Endothelial cell (in vitro differentiated cells): Measurements from ENCODE around the gene C14orf132. TPM values are rescaled to one million over a fixed set of nuclear protein-coding genes. Genes with fewer than 3 reads are reported as not detected.

Experiments
- DNase-seq: peaks from one replicate; pipeline ENCODE4 v3.0.0; 2021; ENCODE audit warnings: low spot score
- H3K27ac Mint-ChIP-seq: one replicate; pipeline ENCODE4 v1.8.0; 2021; ENCODE audit warnings: mixed read lengths, inconsistent platforms; ENCODE audit not compliant: unreplicated experiment
- H3K27me3 Mint-ChIP-seq: one replicate; pipeline ENCODE4 v1.8.0; 2021; ENCODE audit warnings: mild to moderate bottlenecking, moderate library complexity, mixed read lengths, inconsistent platforms; ENCODE audit not compliant: unreplicated experiment
- H3K36me3 Mint-ChIP-seq: one replicate; pipeline ENCODE4 v1.8.0; 2021; ENCODE audit warnings: mild to moderate bottlenecking, low read depth, mixed read lengths, inconsistent platforms; ENCODE audit not compliant: unreplicated experiment
- H3K4me1 Mint-ChIP-seq: one replicate; pipeline ENCODE4 v1.8.0; 2021; ENCODE audit warnings: mild to moderate bottlenecking, mixed read lengths, inconsistent platforms; ENCODE audit not compliant: unreplicated experiment
- H3K4me3 Mint-ChIP-seq: one replicate; pipeline ENCODE4 v1.8.0; 2021; ENCODE audit warnings: mild to moderate bottlenecking, mixed read lengths, inconsistent platforms; ENCODE audit not compliant: unreplicated experiment
- H3K9me3 Mint-ChIP-seq: one replicate; pipeline ENCODE4 v1.8.0; 2021; ENCODE audit warnings: mixed read lengths, inconsistent platforms; ENCODE audit not compliant: unreplicated experiment
- total RNA-seq: library from RNA; stranded (reverse); fragmentation: NEBNext Ultra II Directional; extraction: Animal tissue kit (Norgen Biotek cat#: 25700); gene quantifications from one replicate; pipeline ENCODE4 v1.2.1, GENCODE V29; 2021; ENCODE audit not compliant: unreplicated experiment
- TF ChIP-seq, protein P1 (sequence below): fragments of 200-600 bp; sonication (generic); IDR thresholded peaks from one replicate; pipeline ENCODE4 v1.5.0; 2021; ENCODE audit warnings: antibody characterized with exemption; ENCODE audit not compliant: unreplicated experiment

C14orf132 gene
- total RNA-seq, 1 donor from 2014 or later = 4.4 TPM

DNA sequence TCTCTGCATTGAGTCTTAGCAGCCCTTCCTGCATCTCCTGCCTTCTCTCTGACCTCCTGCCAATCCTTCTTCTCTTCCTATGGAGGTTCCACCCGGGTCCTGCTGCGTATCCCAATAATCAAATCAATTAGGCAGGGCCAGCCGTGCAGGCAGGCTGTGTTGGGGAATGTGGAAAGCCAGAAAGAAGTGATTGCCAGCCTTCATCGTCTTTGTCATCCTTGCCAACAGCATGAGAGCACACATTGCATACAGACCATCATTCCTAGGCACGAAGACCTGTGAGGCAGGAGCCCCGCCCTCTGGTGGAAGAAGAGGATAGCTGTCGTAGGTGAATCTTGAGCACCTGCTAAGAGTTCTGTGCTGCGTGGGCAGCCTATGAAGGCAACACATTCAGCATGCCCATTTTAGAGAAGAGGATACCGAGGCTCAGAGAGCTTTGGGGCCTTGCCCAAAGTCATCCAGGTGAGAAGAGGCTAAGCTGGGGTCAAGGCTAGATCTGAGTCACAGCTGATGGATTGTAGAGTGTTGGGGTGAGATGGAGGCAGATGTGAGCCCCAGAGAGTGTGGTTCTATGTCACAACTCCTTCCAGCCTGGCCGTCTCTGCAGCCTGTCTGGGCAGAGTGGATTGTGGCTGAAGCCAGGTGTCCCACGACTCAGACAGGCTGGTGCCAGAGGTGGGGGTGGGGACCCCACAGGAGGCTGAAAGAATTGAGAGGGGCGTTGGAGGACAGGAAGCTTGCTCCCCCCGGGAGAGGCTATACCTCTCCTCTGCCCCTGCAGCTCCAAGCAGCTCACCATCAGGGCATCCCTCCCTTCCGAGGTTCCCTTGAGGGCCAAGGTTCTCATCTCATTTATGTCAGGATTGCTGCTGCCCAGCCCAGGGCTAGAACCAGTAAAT lies 12.7 kb downstream of the C14orf132 start:
- TF ChIP-seq, protein P1, sequence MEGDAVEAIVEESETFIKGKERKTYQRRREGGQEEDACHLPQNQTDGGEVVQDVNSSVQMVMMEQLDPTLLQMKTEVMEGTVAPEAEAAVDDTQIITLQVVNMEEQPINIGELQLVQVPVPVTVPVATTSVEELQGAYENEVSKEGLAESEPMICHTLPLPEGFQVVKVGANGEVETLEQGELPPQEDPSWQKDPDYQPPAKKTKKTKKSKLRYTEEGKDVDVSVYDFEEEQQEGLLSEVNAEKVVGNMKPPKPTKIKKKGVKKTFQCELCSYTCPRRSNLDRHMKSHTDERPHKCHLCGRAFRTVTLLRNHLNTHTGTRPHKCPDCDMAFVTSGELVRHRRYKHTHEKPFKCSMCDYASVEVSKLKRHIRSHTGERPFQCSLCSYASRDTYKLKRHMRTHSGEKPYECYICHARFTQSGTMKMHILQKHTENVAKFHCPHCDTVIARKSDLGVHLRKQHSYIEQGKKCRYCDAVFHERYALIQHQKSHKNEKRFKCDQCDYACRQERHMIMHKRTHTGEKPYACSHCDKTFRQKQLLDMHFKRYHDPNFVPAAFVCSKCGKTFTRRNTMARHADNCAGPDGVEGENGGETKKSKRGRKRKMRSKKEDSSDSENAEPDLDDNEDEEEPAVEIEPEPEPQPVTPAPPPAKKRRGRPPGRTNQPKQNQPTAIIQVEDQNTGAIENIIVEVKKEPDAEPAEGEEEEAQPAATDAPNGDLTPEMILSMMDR = peak; percentile 15

DNA sequence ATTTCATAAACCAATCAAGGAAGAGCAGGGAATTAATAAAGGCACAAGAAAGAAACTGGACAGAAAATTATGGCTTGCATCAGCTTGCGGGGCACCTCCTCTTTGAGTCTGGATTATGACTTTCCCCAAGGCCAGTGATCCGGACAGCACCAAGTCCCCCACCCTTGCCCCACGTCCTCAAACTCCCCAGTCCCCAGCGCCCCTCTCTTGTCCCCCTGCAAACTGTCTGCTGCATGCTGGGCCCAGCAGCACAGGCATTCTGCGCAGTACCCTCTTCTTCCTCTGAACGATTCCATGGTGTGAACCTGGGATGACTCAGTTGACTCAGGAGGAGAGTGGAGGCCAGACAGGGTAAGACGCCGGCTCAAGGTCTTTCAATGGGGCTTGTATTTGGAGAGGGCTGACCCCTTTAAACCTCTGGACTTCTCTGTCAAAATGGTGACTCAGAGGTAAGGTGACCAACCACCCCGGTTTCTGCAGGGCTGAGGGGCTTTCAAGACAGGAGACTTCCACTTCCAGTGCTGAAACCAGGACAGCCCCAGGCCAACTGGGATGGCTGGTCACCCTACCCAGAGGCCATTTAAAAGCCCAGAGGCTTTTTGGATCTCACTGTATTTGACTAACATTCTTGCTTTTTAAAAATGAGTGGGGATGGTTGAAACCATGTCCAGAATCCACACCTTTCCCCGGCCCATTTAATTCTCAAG lies 13.5 kb downstream of the C14orf132 start:
- H3K9me3 Mint-ChIP-seq = no peaks in the 10 kb centered on the region
- H3K27me3 Mint-ChIP-seq = peaks cover 10% of the 10 kb centered on the region
- DNase-seq = no peak
- H3K4me3 Mint-ChIP-seq = no peak overlapping the region
- TF ChIP-seq, protein P1 = no peak
- H3K36me3 Mint-ChIP-seq = peaks cover 4% of the 10 kb centered on the region
- no peaks in the 10 kb centered on the region for H3K4me1 Mint-ChIP-seq
- H3K27ac Mint-ChIP-seq = no peak overlapping the region

More for the DNA sequence above, 12.7 kb downstream of the C14orf132 start:
- DNase-seq = no peak
- no peak overlapping the region for H3K27ac Mint-ChIP-seq
- H3K4me3 Mint-ChIP-seq = no peak overlapping the region
- peaks cover 10% of the 10 kb centered on the region for H3K27me3 Mint-ChIP-seq
- peaks cover 4% of the 10 kb centered on the region for H3K36me3 Mint-ChIP-seq
- H3K4me1 Mint-ChIP-seq = no peaks in the 10 kb centered on the region
- no peaks in the 10 kb centered on the region for H3K9me3 Mint-ChIP-seq

DNA sequence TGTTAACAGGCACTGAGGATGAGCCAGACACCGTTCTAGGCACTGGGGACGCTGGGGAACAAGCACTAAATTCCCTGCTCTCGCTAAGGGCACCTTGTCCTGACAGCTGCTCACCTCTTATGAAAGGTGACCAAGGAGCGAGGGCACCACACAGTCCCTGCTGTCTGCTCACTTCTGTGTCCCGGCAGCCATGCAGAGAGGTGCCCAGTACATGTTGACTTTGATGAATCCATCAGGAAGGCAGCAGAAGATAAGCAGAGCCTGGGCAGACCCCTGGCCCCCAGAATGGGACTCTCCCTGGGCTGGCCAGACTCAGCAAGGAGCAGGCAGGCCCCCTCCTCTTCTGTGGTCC lies 14.1 kb downstream of the C14orf132 start:
- Mint-ChIP-seq H3K9me3 (no peaks in the 10 kb centered on the region), H3K27ac (no peak overlapping the region), H3K27me3 (peaks cover 10% of the 10 kb centered on the region), H3K4me3 (no peak overlapping the region), H3K36me3 (peaks cover 4% of the 10 kb centered on the region), H3K4me1 (no peaks in the 10 kb centered on the region)
- no peak for DNase-seq
- TF ChIP-seq, protein P1 = no peak

DNA sequence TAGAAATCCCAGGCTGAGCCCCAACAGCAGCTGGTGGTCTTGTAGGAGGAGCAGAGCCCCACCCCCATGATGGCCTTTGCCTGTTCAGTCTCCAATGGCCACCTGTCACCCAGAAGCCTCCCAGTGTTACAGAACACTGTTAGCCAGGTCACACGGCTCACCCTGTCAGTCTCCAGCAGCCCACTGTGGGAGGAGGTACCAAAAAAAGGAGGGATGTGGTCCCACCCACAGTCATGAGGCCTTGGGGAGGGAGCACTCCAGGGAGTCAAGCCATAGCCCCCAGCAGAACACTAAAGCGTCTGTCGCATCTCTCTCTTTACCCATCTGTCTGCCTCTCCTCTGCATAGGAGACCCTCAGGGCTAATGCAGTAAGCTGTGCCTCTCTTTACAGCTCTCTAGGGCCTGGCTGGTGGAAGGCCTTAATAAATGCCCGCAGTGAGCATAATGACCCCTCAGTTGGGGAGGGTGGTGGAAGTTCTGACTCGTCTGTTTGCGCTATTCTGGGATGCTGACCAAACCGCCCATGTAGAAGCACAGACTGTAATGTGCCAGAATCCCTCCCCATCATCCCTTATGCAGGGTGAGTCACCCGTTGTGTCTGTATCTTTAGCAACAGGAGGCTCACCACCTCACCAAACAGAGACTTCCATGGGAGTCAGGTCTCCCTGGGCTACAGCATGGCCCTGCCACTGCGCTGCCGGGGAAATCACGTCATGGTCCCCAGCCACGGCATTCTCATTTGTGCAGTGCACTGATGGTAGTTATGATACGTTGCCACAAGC lies 14.6 kb downstream of the C14orf132 start:
- DNase-seq = no peak
- TF ChIP-seq, protein P1 = no peak
- Mint-ChIP-seq H3K36me3 (peaks cover 4% of the 10 kb centered on the region), H3K27ac (no peak overlapping the region), H3K4me1 (no peaks in the 10 kb centered on the region), H3K9me3 (no peaks in the 10 kb centered on the region), H3K27me3 (peaks cover 10% of the 10 kb centered on the region), H3K4me3 (no peak overlapping the region)
